GM21619 (cell line): ENCODE results near the gene DNAJB5.
"Not testable (repeated sequence)": the region's sequence is repeated elsewhere in the genome, so short reads cannot be mapped to it uniquely, and the experiment has no call there.

ENCODE experiments used
- ATAC-seq: cut with Tn5 transposase; IDR thresholded peaks from one replicate; pipeline ENCODE4 v1.9.1; 2021; ENCODE audit not compliant: unreplicated experiment

The DNAJB5 gene

DNA sequence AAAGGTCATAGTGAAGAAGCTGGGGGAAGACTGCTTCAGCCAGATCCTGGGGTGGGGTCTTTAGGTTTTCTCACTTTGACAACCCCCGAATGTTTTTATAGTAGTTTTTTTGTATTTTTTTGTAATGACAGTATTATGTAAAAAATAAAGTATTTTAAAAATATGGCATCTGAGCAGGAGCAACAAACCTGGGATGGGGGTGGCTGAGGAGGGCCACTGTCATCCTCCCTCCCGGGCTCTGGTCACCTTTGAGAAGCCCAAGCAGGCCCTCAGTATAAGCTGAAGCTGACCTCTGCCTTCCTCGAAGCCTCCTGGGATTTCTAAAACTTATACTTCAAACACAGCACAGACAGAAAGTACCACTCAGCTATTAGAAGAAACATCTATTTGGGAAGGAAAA is 8.7 kb downstream of the DNAJB5 start:
- ATAC-seq: no peak

DNA sequence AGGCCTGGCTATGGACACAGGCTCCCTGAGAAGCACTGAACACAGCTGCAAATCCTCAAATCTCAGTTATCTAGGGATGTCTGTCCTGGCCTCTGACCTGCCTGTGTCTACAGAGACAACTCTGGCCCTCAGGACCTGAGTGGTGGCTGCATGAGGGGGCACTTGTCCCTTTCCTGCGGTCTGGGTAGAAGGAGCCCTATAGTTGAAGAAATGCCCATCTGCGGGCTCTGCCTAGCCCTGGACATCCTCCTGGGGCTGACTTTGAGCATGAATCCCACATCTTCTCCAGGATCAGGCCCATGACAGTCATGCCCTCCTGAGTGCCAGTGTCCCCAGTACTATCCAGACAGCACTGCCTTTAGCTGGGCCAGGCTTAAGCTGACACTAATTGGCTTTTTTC is 10.0 kb downstream of the DNAJB5 start:
- ATAC-seq: no peak

- no peak for ATAC-seq
Observed at GRCh38 chr9:35000535-35001284, 11.2 kb downstream of the DNAJB5 start.

DNA sequence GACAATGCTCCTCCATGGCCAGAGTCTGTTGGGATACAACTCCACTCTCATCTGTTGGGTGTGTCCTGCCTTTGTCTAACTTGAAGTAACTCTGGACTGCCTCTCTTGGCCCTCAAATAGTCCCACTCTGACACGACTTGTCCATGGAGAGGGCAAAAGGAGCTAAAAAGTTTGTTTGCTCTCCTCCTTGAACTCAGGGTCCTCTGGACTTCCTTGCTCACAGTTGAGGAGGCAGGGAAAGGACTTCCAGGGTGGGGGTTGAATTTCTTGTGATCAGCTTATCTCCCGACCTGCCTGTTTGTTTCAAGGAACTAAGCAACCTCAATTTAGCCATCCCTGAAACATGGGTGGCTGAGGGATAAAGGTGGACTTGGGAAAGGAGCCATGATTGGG is 11.7 kb downstream of the DNAJB5 start:
- ATAC-seq: no peak

DNA sequence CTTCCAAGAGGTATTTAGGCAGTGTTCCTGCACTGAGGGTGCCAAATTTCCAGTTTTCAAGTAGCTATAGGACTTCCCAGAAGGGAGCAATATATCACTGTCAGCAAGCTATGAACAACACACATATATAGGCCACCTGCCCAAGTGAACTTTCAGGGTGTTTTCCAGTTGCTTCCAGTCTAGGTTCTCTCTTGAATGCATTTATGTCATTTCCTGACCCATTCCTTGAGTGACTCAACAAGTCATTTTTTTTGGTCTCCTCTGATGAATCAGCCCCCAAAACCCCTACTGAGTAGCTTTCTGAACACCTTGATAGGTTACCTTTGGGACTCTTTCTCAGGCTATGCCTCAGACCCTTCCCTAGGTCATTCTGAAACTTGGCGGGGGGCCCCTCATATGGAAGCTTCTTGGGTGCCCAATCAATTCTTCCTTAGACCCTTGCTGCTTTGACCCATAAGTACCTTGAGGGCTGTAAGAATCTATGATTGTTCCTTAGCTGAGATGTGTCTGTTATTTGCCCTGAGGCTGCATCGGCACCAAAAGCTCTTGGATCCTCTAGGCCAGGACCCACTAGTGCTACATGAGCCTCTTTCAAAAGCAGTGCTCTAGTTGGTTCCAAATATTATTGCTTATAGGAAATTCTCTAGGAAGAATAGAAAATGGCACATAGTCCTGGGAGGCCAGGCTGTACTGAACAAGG is 12.4 kb downstream of the DNAJB5 start:
- no peak for ATAC-seq

- ATAC-seq: no peak
Observed at GRCh38 chr9:35002623-35003022, 13.1 kb downstream of the DNAJB5 start.

DNA sequence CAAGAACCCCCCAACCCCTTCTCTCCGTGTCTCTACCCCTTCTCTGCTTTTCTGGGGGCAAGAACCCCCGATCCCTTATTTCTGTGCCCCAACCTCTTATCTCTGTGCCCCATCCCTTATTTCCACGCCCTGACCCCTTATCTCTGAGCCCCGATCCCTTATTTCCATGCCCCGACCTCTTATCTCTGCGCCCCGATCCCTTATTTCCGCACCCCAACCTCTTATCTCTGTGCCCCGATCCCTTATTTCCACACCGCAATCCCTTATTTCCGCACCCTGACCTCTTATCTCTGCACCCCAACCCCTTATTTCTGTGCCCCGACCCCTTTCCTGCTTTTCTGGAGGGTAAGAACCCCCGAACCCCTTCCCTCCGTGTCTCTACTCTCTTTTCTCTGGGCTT is 14.8 kb downstream of the DNAJB5 start:
- not testable (repeated sequence) for ATAC-seq

GRCh38 chr9:35010351-35010958 is 20.9 kb downstream of the DNAJB5 start:
- ATAC-seq: no peak

DNA sequence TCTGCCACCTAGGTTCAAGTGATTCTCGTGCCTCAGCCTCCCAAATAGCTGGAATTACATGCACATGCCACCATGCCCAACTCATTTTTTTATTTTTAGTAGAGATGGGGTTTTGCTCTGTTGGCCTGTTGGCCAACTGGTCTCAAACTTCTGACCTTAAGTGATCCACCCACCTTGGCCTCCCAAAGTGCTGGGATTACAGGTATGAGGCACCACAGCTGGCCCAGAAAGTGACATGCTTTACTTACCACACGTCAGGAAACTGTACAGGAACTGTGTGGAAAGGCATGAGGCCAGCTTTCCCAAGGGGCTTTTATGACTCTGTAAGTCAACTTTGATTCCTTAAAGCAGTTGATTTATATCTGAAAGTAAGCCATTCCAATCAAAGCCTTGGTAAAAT is 25.0 kb downstream of the DNAJB5 start:
- no peak for ATAC-seq

DNA sequence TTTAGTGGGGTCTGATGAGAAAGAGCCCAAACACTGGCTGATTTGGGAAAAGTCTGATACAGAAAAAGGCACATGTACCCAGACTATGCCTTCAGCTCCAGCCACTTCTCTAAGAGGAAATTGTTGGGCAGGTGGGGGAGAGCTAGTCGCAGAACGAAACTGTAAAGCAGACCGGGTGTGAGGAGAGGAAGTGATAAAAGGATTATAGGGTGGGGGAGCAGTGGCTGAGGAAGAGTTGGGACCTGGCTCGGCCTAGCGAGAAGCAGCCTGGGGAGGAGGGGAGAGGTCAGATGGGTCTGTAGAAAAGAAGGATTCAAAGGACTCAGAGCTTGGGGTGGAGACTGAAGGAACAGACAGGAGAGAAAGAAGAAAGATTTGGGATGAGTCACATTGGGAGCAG is 33.9 kb downstream of the DNAJB5 start:
- ATAC-seq: not testable (repeated sequence)

GRCh38 chr9:35026671-35027070 is 37.1 kb downstream of the DNAJB5 start:
- ATAC-seq: no peak

DNA sequence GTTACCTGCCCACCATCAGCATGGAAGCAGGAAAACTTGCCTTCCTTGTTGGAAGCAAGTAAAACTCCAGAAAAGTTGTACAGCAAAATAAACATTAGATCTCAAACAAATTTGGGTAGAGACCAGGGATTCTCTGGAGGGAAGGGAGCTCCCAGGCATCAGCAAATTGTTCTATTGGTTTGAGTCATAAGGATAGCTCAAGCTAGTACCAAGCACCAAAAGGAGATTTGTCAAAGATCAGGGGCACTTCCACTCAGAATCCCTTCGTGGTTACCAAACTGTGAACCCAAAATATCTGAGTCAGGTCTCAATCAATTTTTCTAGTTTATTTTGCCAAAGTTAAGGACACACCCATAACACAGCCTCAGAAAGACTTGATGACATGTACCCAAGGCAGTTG is 37.8 kb downstream of the DNAJB5 start:
- ATAC-seq: no peak

DNA sequence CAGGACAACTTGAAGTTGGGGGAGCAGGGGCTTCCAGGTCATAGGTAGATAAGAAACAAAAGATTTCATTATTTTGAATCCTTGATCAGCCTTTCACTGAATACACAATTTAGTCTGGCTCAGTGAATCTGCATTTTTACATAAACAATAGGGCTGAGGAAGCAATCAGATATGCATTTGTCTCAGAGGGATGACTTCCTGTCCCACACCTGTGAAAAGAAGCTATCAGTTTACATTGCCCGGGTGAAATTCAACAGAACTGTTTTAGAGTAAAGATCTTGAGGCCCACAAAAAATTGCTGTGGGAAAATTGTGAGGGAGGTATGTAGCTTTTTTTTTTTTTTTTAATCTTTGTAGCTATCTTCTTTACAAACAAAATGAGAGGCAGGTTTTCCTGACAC is 38.3 kb downstream of the DNAJB5 start:
- ATAC-seq: no peak

DNA sequence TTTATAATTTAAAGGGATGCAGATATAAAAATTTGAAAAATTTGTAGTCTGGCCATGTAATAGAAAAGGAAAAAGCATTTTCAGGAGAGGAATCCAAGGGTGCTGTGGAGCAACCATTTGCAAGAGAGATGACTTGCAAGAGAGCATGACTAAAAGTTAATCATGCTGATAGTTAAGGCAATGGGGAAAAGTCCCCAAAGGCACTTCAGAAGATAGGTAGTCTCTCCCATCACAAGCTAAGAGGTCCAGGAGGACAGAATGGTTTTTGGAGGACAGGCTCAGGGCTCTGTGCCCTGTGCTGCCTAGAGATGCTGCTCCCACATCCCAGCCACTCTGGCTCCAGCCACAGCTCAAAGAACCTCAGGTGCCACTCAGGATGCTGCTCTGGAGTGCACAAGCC is 38.8 kb downstream of the DNAJB5 start:
- ATAC-seq: no peak

DNA sequence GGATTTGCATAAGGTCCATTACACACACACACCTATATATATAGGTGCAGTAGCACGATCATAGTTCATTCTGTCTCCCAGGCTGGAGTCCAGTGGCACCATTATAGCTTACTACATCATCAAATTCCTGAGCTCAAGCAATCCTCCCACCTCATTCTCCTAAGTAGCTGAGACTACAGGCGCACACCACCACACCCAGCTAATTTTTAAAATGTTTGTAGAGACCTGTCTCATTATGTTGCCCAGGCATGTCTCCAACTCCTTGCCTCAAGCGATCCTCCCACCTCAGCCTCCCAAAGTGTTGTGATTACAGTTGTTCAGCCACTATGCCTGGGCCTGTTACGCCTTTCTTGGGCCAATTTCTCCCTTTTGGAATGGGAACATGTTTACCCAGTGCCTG is 39.7 kb downstream of the DNAJB5 start:
- ATAC-seq: no peak

DNA sequence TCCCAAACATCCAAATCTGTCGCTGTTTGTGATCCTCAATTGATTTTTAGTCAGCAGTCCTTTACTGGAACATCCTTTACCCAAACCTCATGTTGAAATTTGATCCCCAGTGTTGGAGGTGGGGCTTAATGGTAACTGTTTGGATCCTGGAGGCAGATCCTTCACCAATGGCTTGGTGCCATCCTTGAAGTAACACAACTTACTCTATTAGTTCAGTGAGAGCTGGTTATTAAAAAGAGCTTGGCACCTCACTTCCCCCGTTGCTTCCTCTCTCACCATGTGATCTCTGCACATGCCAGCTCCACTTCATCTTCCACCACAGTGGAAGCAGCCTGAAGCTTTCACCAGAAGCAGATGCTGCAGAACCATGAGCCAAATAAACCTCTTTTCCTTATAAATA is 40.3 kb downstream of the DNAJB5 start:
- ATAC-seq: no peak

DNA sequence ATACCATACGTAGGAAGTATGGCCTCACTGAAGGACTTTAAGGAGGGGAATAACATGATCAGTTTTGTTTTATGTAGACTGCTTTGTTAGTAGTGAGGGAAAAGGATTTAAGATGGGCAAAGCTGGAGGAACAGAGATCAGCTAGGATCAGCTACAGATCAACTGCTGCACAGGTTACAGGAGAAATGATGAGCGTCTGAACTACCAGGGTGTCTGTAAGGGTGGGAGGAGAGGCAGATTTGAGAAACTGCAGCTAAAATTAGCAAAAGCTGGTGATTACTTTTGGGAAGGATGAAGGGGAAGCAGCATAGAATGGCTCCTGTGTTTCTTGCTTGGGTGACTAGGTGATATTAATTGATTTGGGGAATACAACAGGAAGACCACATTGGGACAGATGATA is 43.6 kb downstream of the DNAJB5 start:
- no peak for ATAC-seq

DNA sequence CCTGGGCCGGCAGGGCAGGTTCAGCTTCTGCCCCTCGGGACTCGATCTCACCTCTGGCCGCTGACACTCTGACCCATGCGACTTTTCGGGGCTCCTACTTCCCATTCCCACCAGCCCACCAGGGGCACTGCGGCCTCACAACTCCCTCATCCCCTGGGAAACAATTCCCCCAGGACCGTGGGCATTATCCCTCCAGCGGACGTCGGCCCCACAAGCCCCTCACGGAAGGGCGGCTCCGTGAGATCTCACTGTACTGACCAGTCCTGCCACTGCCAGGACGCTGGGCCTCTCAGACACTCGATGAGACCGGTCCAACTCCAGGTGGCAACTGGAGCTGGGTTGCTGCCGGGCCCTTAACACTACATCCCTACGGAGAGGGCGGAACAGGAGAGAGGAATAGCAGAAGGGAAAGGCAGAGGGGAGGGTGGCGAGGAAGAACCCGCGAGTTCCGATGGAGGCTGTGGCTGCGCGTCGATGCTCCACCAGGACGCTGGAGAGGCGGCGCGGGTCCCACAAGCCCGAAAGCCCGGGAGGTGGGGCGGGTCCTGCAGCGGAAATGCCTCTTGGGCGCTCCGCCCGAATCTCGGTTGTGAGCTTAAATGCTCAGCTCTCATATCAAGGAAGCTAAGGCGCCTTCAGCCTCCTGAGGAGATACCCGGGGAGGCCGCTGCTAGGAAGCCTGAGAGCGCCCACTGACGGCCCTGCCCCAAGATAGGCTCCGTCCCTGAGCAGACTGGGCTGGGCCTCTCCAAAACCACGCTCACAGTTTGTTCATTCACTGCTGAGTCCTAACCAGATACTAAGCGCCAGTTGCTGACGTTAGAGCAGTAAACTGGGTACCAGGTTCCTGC is 46.5 kb downstream of the DNAJB5 start:
- ATAC-seq: no peak

GRCh38 chr9:35042081-35042604 is 52.6 kb downstream of the DNAJB5 start:
- no peak for ATAC-seq

DNA sequence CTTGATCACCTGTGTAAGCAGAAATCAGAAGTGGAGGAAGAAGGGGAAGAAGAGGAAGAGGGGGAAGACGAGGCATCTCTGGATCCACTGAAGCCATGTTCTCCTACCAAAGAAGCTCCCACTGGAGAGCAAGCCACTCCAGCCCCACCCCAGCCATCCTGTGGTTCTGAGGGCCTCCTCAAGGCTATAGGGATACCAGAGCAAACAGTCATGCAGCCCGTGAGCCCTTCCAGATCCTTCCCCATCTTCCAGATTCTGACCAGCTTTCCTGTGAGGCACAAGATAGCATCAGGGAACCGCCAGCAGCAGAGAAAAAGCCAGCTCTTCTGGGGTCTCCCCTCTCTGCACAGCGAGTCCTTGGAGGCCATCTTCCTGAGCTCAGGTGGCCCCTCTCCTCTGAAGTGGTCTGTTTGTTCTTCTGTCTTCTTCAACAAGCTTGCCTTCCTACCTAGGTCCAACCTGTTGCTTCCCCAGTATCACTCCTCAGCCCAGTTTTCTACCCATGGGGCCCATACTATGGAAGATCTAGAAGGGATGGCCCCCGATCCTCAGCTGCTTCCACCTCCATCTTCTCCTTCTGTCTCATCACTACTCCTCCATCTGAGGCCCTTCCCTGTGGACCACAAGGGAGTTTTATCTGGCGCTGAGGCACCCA is 53.5 kb downstream of the DNAJB5 start:
- no peak for ATAC-seq

DNA sequence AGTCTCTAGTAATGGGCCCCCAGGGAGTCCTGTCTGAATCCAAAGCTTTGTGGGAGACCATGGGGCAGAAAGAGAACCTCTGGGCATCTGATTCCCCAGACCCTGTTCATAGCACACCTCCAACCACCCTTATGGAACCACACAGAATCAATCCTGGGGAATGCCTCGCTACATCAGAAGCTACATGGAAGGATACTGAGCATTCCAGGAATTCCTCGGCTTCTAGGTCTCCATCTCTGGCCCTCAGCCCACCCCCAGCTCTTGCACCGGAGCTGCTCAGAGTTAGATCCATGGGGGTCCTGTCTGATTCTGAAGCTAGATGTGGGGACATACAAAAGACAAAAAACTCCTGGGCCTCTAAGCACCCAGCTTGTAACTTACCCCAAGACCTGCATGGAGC is 54.5 kb downstream of the DNAJB5 start:
- no peak for ATAC-seq
